SK-N-SH (cell line): ENCODE data around the gene RSKR. TPM values are rescaled to one million over a fixed set of nuclear protein-coding genes. Genes with fewer than 3 reads are reported as not detected.

Experiments
- CTCF ChIA-PET: fragments of 300-600, 350-600 bp; formaldehyde crosslinking; extraction: SDS; loops from one replicate; lab custom pipeline; 2021; lab: Yijun Ruan, JAX
- POLR2A ChIA-PET: fragments of 350-600 bp; sonication (Branson Sonifier 250); formaldehyde crosslinking; extraction: SDS; loops from one replicate; lab custom pipeline; 2020; ENCODE audit warnings: antibody characterized with exemption, inconsistent platforms; lab: Yijun Ruan, JAX
- DNase-seq: peaks from one replicate; pipeline ENCODE4 v3.0.0; 2012
- H2AFZ ChIP-seq: fragments of 200-600 bp; sonication (generic); 2 replicates; pipeline ENCODE4 v1.8.1; 2016; ENCODE audit warnings: antibody characterized with exemption, mild to moderate bottlenecking, low read depth
- H3F3A ChIP-seq: fragments of 200-600 bp; sonication (generic); replicated peaks from 2 replicates; pipeline ENCODE3; 2016; ENCODE audit warnings: antibody characterized with exemption, mild to moderate bottlenecking; ENCODE audit not compliant: insufficient read depth
- H3K27ac ChIP-seq, 2 experiments: fragments of 200-500 bp in 1 of 2; fragments of 200-600 bp in 1 of 2; sonication (Bioruptor generic) in 1 of 2; sonication (generic), shearing (Covaris generic) in 1 of 2; 2 replicates each; pipeline versions ENCODE4 v1.5.1 to v1.6.1; 2014 to 2016; ENCODE audit warnings: low read depth in 2 of 2, inconsistent platforms in 1 of 2, low read length in 1 of 2, mild to moderate bottlenecking in 1 of 2, mixed read lengths in 1 of 2
- H3K27me3 ChIP-seq: fragments of 200-600 bp; sonication (generic), shearing (Covaris generic); 2 replicates; pipeline ENCODE4 v1.6.1; 2016; ENCODE audit warnings: mixed run types; ENCODE audit not compliant: insufficient read depth
- H3K36me3 ChIP-seq, 2 experiments: fragments of 200-500 bp in 1 of 2; fragments of 200-600 bp in 1 of 2; sonication (Bioruptor generic) in 1 of 2; sonication (generic) in 1 of 2; replicated peaks in 1 of 2; 2 replicates each; pipeline versions ENCODE3 to v1.5.1; 2014 to 2016; ENCODE audit warnings: low read length in 1 of 2, mild to moderate bottlenecking in 1 of 2; ENCODE audit not compliant: insufficient read depth in 2 of 2, control insufficient read depth in 1 of 2
- H3K4me1 ChIP-seq, 2 experiments: fragments of 200-500 bp in 1 of 2; fragments of 200-600 bp in 1 of 2; sonication (Bioruptor generic) in 1 of 2; sonication (generic), shearing (Covaris generic) in 1 of 2; 2 replicates each; pipeline versions ENCODE4 v1.5.1 to v1.6.1; 2014 to 2016; ENCODE audit warnings: low read depth in 1 of 2, low read length in 1 of 2, mixed run types in 1 of 2; ENCODE audit not compliant: insufficient read depth in 2 of 2, control insufficient read depth in 1 of 2
- H3K4me2 ChIP-seq: fragments of 200-600 bp; sonication (generic), shearing (Covaris generic); 2 replicates; pipeline ENCODE4 v1.6.1; 2017; ENCODE audit warnings: mixed run types
- H3K4me3 ChIP-seq, 2 experiments: fragments of 200-500 bp in 1 of 2; fragments of 200-600 bp in 1 of 2; sonication (Bioruptor generic) in 1 of 2; sonication (generic), shearing (Covaris generic) in 1 of 2; 2 replicates each; pipeline versions ENCODE4 v1.5.1 to v1.8.1; 2014 to 2016; ENCODE audit warnings: low read depth in 2 of 2, inconsistent platforms in 1 of 2, low read length in 1 of 2, mild to moderate bottlenecking in 1 of 2, mixed read lengths in 1 of 2, moderate library complexity in 1 of 2
- H3K79me2 ChIP-seq: fragments of 200-600 bp; sonication (generic); 2 replicates; pipeline ENCODE4 v1.8.1; 2017; ENCODE audit warnings: mild to moderate bottlenecking; ENCODE audit not compliant: insufficient read depth
- H3K9ac ChIP-seq: fragments of 200-600 bp; sonication (generic); 2 replicates; pipeline ENCODE4 v1.6.1; 2017; ENCODE audit warnings: mixed run types
- H3K9me2 ChIP-seq: fragments of 200-600 bp; sonication (generic); 2 replicates; pipeline ENCODE4 v1.6.1; 2017; ENCODE audit warnings: mixed run types
- H3K9me3 ChIP-seq: fragments of 200-600 bp; sonication (generic); 2 replicates; pipeline ENCODE4 v1.6.1; 2017; ENCODE audit warnings: mixed run types, mild to moderate bottlenecking, moderate library complexity
- H4K20me1 ChIP-seq: fragments of 200-600 bp; sonication (generic); 2 replicates; pipeline ENCODE4 v1.6.1; 2017; ENCODE audit warnings: mild to moderate bottlenecking, mixed run types; ENCODE audit not compliant: insufficient read depth
- ELF1 ChIP-seq: IDR thresholded peaks from 2 replicates; pipeline ENCODE4 v1.4.0; 2012
- GABPA ChIP-seq: IDR thresholded peaks from 2 replicates; pipeline ENCODE4 v1.4.0; 2012; ENCODE audit warnings: low read depth, mild to moderate bottlenecking
- GATA2 ChIP-seq: sonication (generic); formaldehyde crosslinking; IDR thresholded peaks from 2 replicates; pipeline ENCODE4 v1.5.0; 2020; ENCODE audit warnings: mild to moderate bottlenecking, missing genetic modification reagents
- JUND ChIP-seq: IDR thresholded peaks from 2 replicates; pipeline ENCODE4 v1.4.0; 2012
- MAX ChIP-seq: IDR thresholded peaks from 2 replicates; pipeline ENCODE4 v1.4.0; 2012; ENCODE audit warnings: low read depth
- MEF2A ChIP-seq: IDR thresholded peaks from 2 replicates; pipeline ENCODE4 v1.4.0; 2012; ENCODE audit warnings: low read depth, borderline replicate concordance
- NFIC ChIP-seq: IDR thresholded peaks from 2 replicates; pipeline ENCODE4 v1.4.0; 2012; ENCODE audit warnings: borderline replicate concordance
- NRF1 ChIP-seq: IDR thresholded peaks from 2 replicates; pipeline ENCODE4 v1.6.1; 2012; ENCODE audit warnings: low read depth, mild to moderate bottlenecking, low read length
- PBX3 ChIP-seq: IDR thresholded peaks from 2 replicates; pipeline ENCODE4; 2012
- POLR2AphosphoS5 ChIP-seq: IDR thresholded peaks from 2 replicates; pipeline ENCODE4 v1.6.1; 2012; ENCODE audit warnings: low read depth, low read length
- RAD21 ChIP-seq: IDR thresholded peaks from 2 replicates; pipeline ENCODE4 v1.6.1; 2012; ENCODE audit warnings: mild to moderate bottlenecking, low read length
- RCOR1 ChIP-seq: fragments of 150-350 bp; IDR thresholded peaks from 2 replicates; pipeline ENCODE4 v1.6.1; 2017; ENCODE audit warnings: antibody characterized with exemption, low read length
- RFX5 ChIP-seq: IDR thresholded peaks from 2 replicates; pipeline ENCODE4 v1.6.1; 2012; ENCODE audit warnings: mild to moderate bottlenecking, improper control_type of control experiment, low read length
- RXRA ChIP-seq: IDR thresholded peaks from 2 replicates; pipeline ENCODE4 v1.4.0; 2012; ENCODE audit warnings: low read depth, mild to moderate bottlenecking, borderline replicate concordance
- SMC3 ChIP-seq: IDR thresholded peaks from 2 replicates; pipeline ENCODE4 v1.6.1; 2012; ENCODE audit warnings: low read depth, low read length, improper control_type of control experiment
- TAF1 ChIP-seq: IDR thresholded peaks from 2 replicates; pipeline ENCODE4 v1.6.1; 2012; ENCODE audit warnings: low read depth, mild to moderate bottlenecking, low read length, moderate library complexity, borderline replicate concordance
- YY1 ChIP-seq: IDR thresholded peaks from 2 replicates; pipeline ENCODE4 v1.4.0; 2012; ENCODE audit warnings: low read depth, mild to moderate bottlenecking
- WGBS: methylation state at CpG from one replicate; pipeline ENCODE4 v1.1.6; 2017; ENCODE audit warnings: low lambda C conversion rate; 5-methylcytosine and 5-hydroxymethylcytosine counted together
- polyA plus RNA-seq, 3 experiments: library from polyadenylated mRNA; depleted of rRNA; stranded (reverse); fragments of >200 nt; gene quantifications; 2 replicates each; pipeline ENCODE4 v1.2.3, GENCODE V29; 2012
- TF ChIP-seq, protein P1 (sequence below): IDR thresholded peaks from 2 replicates; pipeline ENCODE4 v1.4.0; 2012; ENCODE audit warnings: low read depth, borderline replicate concordance

The RSKR gene
- 7.9 and 13.1 TPM in 2 replicates for polyA plus RNA-seq (2012; rRNA removed)
- 1.7 and 2.5 TPM in 2 replicates for polyA plus RNA-seq (2012; cell fraction: cytosol; rRNA removed)
- 62.1 and 74.4 TPM in 2 replicates for polyA plus RNA-seq (2012; cell fraction: nucleus; rRNA removed)

DNA sequence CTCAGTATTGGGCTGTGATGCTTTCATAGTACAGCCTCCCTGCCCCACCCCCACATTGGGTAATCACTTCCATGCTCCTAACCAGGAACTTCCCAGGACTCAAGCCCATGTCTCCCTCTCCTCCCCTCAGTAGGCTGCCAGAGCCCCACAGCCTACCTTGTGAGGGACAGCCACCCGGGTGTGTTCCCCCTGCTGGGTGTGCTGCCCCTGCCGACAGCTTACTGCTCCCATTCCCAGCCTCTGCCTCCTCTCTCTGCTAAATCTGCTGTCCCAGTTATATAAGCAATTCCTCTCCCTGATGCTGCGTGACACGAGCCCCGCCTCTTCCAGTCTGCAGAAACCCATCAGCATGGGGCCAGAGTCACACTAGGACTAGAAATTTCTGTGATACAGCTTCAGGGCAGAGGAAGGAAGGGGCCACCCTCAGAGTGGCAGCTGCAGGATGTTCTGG is at the start of gene RSKR:
Gene RSKR (minus strand): TSS at position 255 of the 451 bp plus-strand sequence. CDS start 24 bp downstream, at position 231.
- no peak within 1 kb of the TSS for H3K9ac ChIP-seq
- H3K4me1 ChIP-seq, result no peaks in the 10 kb centered on the region
- no peak within 1 kb of the TSS for H3K4me2 ChIP-seq
- CTCF ChIA-PET, result interaction anchor here (1.0 to 4.9 kb wide), 15 partner anchors 8 to 141 kb away, joined by 3 to 60 read pairs (median 9); partner anchors contain the start of genes BLTP2 and PIGS
- 98% methylated on average over 5 of the region's 5 CpGs for WGBS
- no peaks in the 10 kb centered on the region for H3K27me3 ChIP-seq
- no peaks in the 10 kb centered on the region for H3K9me3 ChIP-seq
- POLR2A ChIA-PET, result no interaction called here
- H3K36me3 ChIP-seq, result peaks cover 37 to 68% of the 10 kb centered on the region in 2 experiments
- TF ChIP-seq PBX3 (no peak), RAD21 (no peak), RFX5 (no peak), MEF2A (no peak), ELF1 (no peak), GABPA (no peak), POLR2AphosphoS5 (no peak), GATA2 (no peak), JUND (no peak), TAF1 (no peak), RCOR1 (no peak), RXRA (no peak), MAX (no peak), NRF1 (no peak), SMC3 (no peak), YY1 (no peak), NFIC (no peak)
- TF ChIP-seq, protein P1, sequence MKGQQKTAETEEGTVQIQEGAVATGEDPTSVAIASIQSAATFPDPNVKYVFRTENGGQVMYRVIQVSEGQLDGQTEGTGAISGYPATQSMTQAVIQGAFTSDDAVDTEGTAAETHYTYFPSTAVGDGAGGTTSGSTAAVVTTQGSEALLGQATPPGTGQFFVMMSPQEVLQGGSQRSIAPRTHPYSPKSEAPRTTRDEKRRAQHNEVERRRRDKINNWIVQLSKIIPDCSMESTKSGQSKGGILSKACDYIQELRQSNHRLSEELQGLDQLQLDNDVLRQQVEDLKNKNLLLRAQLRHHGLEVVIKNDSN, result no peak
- H3K4me3 ChIP-seq, result no peak within 1 kb of the TSS
- H3F3A ChIP-seq, result peaks cover 6% of the 10 kb centered on the region
- H3K9me2 ChIP-seq, result no peaks in the 10 kb centered on the region
- H2AFZ ChIP-seq, result no peak within 1 kb of the TSS
- no peak within 1 kb of the TSS for H3K27ac ChIP-seq
- H3K79me2 ChIP-seq, result no peaks in the 10 kb centered on the region
- no peak for DNase-seq
- H4K20me1 ChIP-seq, result no peaks in the 10 kb centered on the region

- TF ChIP-seq GABPA (no peak), POLR2AphosphoS5 (no peak)
- H3K4me3 ChIP-seq, result no peak overlapping the region
- no peaks in the 10 kb centered on the region for H3K9me2 ChIP-seq
- peaks cover 20% of the 10 kb centered on the region in 2 experiments for H3K36me3 ChIP-seq
- peaks cover 6% of the 10 kb centered on the region for H3F3A ChIP-seq
- no peak overlapping the region for H3K27ac ChIP-seq
- peaks cover 7 to 16% of the 10 kb centered on the region in 2 experiments; a peak in 3 of 4 replicates for H3K4me1 ChIP-seq
- no peak for DNase-seq
- peak overlapping the region; percentile 94; the same call in 1 of the 2 replicates for H3K9ac ChIP-seq
- peaks cover 93% of the 10 kb centered on the region for H3K79me2 ChIP-seq
- H3K4me2 ChIP-seq, result peak overlapping the region; percentile 78
- peaks cover 42% of the 10 kb centered on the region for H4K20me1 ChIP-seq
- no peaks in the 10 kb centered on the region for H3K27me3 ChIP-seq
- H2AFZ ChIP-seq, result no peak overlapping the region
- CTCF ChIA-PET, result interaction anchor here (1.3 to 4.1 kb wide), 3 partner anchors 15 to 63 kb away, joined by 3 to 50 read pairs (median 22); partner anchors contain the start of genes BLTP2 and TLCD1
- H3K9me3 ChIP-seq, result no peaks in the 10 kb centered on the region
- POLR2A ChIA-PET, result no interaction called here
Observed at GRCh38 chr17:28663723-28664122, 49.7 kb upstream of the RSKR start.
